Esophagus muscularis mucosa (tissue), 4 donors: ENCODE measurements around the gene STRBP. TPM values are rescaled to one million over a fixed set of nuclear protein-coding genes. Genes with fewer than 3 reads are reported as not detected.

Source experiments
- DNase-seq: peaks from one replicate; pipeline ENCODE4 v3.0.0-alpha.2; 2017; ENCODE audit errors: extremely low spot score
- H3K27ac ChIP-seq, 4 donors: fragments of 200-600 bp; sonication (generic); replicated peaks in 1 of 4; 1 replicate in 3 of 4; 2 replicates in 1 of 4; pipeline ENCODE4 v1.5.1; 2016 to 2019; ENCODE audit warnings: mild to moderate bottlenecking in 1 of 4
- H3K27me3 ChIP-seq, 4 donors: fragments of 200-600 bp; sonication (generic); one replicate each; pipeline versions ENCODE4 v1.5.1 to v1.6.0; 2016 to 2019
- H3K36me3 ChIP-seq, 4 donors: fragments of 200-600 bp; sonication (generic); one replicate each; pipeline ENCODE4 v1.5.1; 2016 to 2019
- H3K4me1 ChIP-seq, 4 donors: fragments of 200-600 bp; sonication (generic); one replicate each; pipeline ENCODE4 v1.5.1; 2016 to 2019
- H3K4me3 ChIP-seq, 4 donors: fragments of 200-600 bp; sonication (generic); 1 replicate in 2 of 4; 2 replicates in 2 of 4; pipeline ENCODE4 v1.5.1; 2016 to 2019; ENCODE audit warnings: mild to moderate bottlenecking in 4 of 4, moderate library complexity in 1 of 4
- H3K9me3 ChIP-seq, 4 donors: fragments of 200-600 bp; sonication (generic); 1 replicate in 3 of 4; 2 replicates in 1 of 4; pipeline ENCODE4 v1.5.1; 2016 to 2019
- EP300 ChIP-seq: sonication (generic); formaldehyde crosslinking; IDR thresholded peaks from one replicate; pipeline ENCODE4 v1.6.1; 2017; ENCODE audit warnings: antibody characterized with exemption
- POLR2A ChIP-seq: fragments of 450-650 bp; IDR thresholded peaks from one replicate; pipeline ENCODE4 v1.6.1; 2017; ENCODE audit warnings: antibody characterized with exemption, moderate library complexity, mild to moderate bottlenecking, low read depth
- POLR2AphosphoS5 ChIP-seq, 2 donors: sonication (generic); formaldehyde crosslinking; IDR thresholded peaks; one replicate each; pipeline ENCODE4 v1.6.1; 2017; ENCODE audit warnings: antibody characterized with exemption in 2 of 2
- WGBS: methylation state at CpG from one replicate; pipeline ENCODE4 v1.1.5; 2018; 5-methylcytosine and 5-hydroxymethylcytosine counted together
- intact Hi-C: fragments of 100-400 bp; cut with DNase I; formaldehyde crosslinking; loops from one replicate; pipeline ENCODE4 v1.15.1; 2023
- total RNA-seq, 4 donors: library from RNA; depleted of rRNA; stranded (reverse); fragments of >200 nt; gene quantifications; one replicate each; pipeline versions ENCODE4 v1.1.0 to v1.2.1, GENCODE V29; 2016
- TF ChIP-seq, protein P1 (sequence below), 3 experiments: fragments of 200-600 bp in 2 of 3; fragments of 450-650 bp in 1 of 3; sonication (generic) in 2 of 3; IDR thresholded peaks; one replicate each; pipeline ENCODE4 v1.5.1; 2017 to 2019; ENCODE audit warnings: antibody characterized with exemption in 3 of 3, mild to moderate bottlenecking in 2 of 3, moderate library complexity in 1 of 3

STRBP gene
- total RNA-seq, 4 donors from 2014 or later, result 11.2 to 20.6 (median 14.5) TPM

DNA sequence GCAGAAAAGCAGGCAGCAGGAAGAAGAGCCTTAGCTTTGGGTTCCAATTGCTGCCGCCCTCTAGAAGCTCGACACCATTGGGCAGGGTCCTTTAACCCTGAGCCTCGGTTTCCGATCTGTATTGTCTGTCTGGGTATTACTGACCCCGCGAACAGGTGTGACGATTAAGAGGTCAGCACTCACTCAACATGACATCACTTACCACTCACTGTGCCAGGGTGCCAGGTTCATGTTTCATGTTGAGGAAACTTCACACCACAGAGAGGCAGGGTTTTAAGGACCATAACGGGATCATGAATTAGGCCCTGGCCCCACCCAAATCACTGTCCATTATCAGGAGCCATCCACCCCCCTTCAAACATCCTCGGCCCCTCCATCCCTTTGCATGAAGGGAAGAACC is 159.4 kb downstream of the STRBP start:
- Histone ChIP-seq H3K4me1 (peaks cover 10 to 12% (median 10%) of the 10 kb centered on the region in 4 donors), H3K4me3 (no peak overlapping the region), H3K9me3 (no peaks in the 10 kb centered on the region), H3K27me3 (no peaks in the 10 kb centered on the region), H3K27ac (no peak overlapping the region), H3K36me3 (peaks cover 20 to 66% (median 61%) of the 10 kb centered on the region in 4 donors)
- intact Hi-C loops, result no loop called here
- WGBS, result 89% methylated on average over 4 of the region's 9 CpGs
- TF ChIP-seq, protein P1, sequence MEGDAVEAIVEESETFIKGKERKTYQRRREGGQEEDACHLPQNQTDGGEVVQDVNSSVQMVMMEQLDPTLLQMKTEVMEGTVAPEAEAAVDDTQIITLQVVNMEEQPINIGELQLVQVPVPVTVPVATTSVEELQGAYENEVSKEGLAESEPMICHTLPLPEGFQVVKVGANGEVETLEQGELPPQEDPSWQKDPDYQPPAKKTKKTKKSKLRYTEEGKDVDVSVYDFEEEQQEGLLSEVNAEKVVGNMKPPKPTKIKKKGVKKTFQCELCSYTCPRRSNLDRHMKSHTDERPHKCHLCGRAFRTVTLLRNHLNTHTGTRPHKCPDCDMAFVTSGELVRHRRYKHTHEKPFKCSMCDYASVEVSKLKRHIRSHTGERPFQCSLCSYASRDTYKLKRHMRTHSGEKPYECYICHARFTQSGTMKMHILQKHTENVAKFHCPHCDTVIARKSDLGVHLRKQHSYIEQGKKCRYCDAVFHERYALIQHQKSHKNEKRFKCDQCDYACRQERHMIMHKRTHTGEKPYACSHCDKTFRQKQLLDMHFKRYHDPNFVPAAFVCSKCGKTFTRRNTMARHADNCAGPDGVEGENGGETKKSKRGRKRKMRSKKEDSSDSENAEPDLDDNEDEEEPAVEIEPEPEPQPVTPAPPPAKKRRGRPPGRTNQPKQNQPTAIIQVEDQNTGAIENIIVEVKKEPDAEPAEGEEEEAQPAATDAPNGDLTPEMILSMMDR (IDR thresholded peaks at IDR 0.05), result no peak
- TF ChIP-seq EP300, result no peak
- TF ChIP-seq POLR2A, result no peak
- TF ChIP-seq POLR2AphosphoS5 (IDR thresholded peaks at IDR 0.05), result no peak
- DNase-seq, result no peak

GRCh38 chr9:123107639-123108285 is 160.6 kb downstream of the STRBP start:
- WGBS, result 64% methylated on average over 10 of the region's 11 CpGs
- Histone ChIP-seq H3K4me3 (no peak overlapping the region), H3K4me1 (peaks cover 10 to 15% (median 10%) of the 10 kb centered on the region in 4 donors), H3K9me3 (no peaks in the 10 kb centered on the region), H3K36me3 (peaks cover 27 to 78% (median 72%) of the 10 kb centered on the region in 4 donors), H3K27me3 (no peaks in the 10 kb centered on the region), H3K27ac (no peak overlapping the region)
- intact Hi-C loops, result no loop called here
- DNase-seq, result no peak
- no peak for TF ChIP-seq EP300
- TF ChIP-seq POLR2A, result no peak
- TF ChIP-seq POLR2AphosphoS5 (IDR thresholded peaks at IDR 0.05), result no peak
- TF ChIP-seq, protein P1 (IDR thresholded peaks at IDR 0.05), result no peak

- TF ChIP-seq POLR2A, result no peak
- no peak for TF ChIP-seq POLR2AphosphoS5 (IDR thresholded peaks at IDR 0.05)
- DNase-seq, result no peak
- H3K9me3 ChIP-seq, result no peaks in the 10 kb centered on the region
- intact Hi-C loops, result no loop called here
- H3K27me3 ChIP-seq, result no peaks in the 10 kb centered on the region
- no peak overlapping the region for H3K4me3 ChIP-seq
- H3K36me3 ChIP-seq, result peaks cover 43 to 100% (median 91%) of the 10 kb centered on the region in 4 donors
- H3K4me1 ChIP-seq, result peaks cover 0 to 4% (median 0%) of the 10 kb centered on the region in 4 donors
- 88% methylated on average over 5 of the region's 5 CpGs for WGBS
- H3K27ac ChIP-seq, result no peak overlapping the region
Observed at GRCh38 chr9:123105490-123105889, 162.9 kb downstream of the STRBP start.

- DNase-seq, result no peak
- TF ChIP-seq EP300, result no peak
- TF ChIP-seq, protein P1 (IDR thresholded peaks at IDR 0.05), result no peak
- TF ChIP-seq POLR2AphosphoS5 (IDR thresholded peaks at IDR 0.05), result no peak
- TF ChIP-seq POLR2A, result no peak
- no peak overlapping the region for H3K4me3 ChIP-seq
- no peak overlapping the region for H3K27ac ChIP-seq
- H3K4me1 ChIP-seq, result peaks cover 0 to 4% (median 0%) of the 10 kb centered on the region in 4 donors
- no peaks in the 10 kb centered on the region for H3K9me3 ChIP-seq
- intact Hi-C loops, result no loop called here
- peaks cover 50 to 100% (median 91%) of the 10 kb centered on the region in 4 donors for H3K36me3 ChIP-seq
- H3K27me3 ChIP-seq, result no peaks in the 10 kb centered on the region
- WGBS, result 81% methylated on average over 7 of the region's 7 CpGs
Observed at GRCh38 chr9:123104807-123105206, 163.6 kb downstream of the STRBP start.

GRCh38 chr9:123102375-123103113 is 165.8 kb downstream of the STRBP start:
- no peaks in the 10 kb centered on the region for H3K9me3 ChIP-seq
- no peak overlapping the region for H3K4me3 ChIP-seq
- DNase-seq, result no peak
- no peaks in the 10 kb centered on the region for H3K27me3 ChIP-seq
- H3K27ac ChIP-seq, result no peak overlapping the region
- intact Hi-C loops, result no loop called here
- TF ChIP-seq, protein P1 (IDR thresholded peaks at IDR 0.05), result peak; percentile 10 to 25 (median 18)
- no peak for TF ChIP-seq EP300
- TF ChIP-seq POLR2AphosphoS5 (IDR thresholded peaks at IDR 0.05), result no peak
- H3K36me3 ChIP-seq, result peaks cover 59 to 100% (median 92%) of the 10 kb centered on the region in 4 donors
- WGBS, result 81% methylated on average over 3 of the region's 3 CpGs
- peaks cover 0 to 4% (median 0%) of the 10 kb centered on the region in 4 donors for H3K4me1 ChIP-seq
